Glutamatergic neuron (in vitro differentiated cells): Measurements from ENCODE around the gene MT1HL1. TPM values are rescaled to one million over a fixed set of nuclear protein-coding genes. Genes with fewer than 3 reads are reported as not detected.

Experiments
- DNase-seq: peaks from one replicate; pipeline ENCODE4 v3.0.0; 2022
- H3K27ac Mint-ChIP-seq: one replicate; pipeline ENCODE4 v1.8.0; 2020; ENCODE audit warnings: mild to moderate bottlenecking, mixed read lengths, inconsistent platforms; ENCODE audit not compliant: unreplicated experiment
- H3K27me3 Mint-ChIP-seq: one replicate; pipeline ENCODE4 v1.8.0; 2020; ENCODE audit warnings: mild to moderate bottlenecking, moderate library complexity, mixed read lengths, inconsistent platforms; ENCODE audit not compliant: unreplicated experiment
- H3K36me3 Mint-ChIP-seq: one replicate; pipeline ENCODE4 v1.8.0; 2020; ENCODE audit warnings: mild to moderate bottlenecking, mixed read lengths, inconsistent platforms; ENCODE audit not compliant: unreplicated experiment
- H3K4me1 Mint-ChIP-seq: one replicate; pipeline ENCODE4 v1.8.0; 2020; ENCODE audit warnings: mild to moderate bottlenecking, low read depth, mixed read lengths, inconsistent platforms; ENCODE audit not compliant: unreplicated experiment
- H3K4me3 Mint-ChIP-seq: one replicate; pipeline ENCODE4 v1.8.0; 2020; ENCODE audit warnings: mild to moderate bottlenecking, mixed read lengths, inconsistent platforms; ENCODE audit not compliant: unreplicated experiment
- H3K9me3 Mint-ChIP-seq: one replicate; pipeline ENCODE4 v1.8.0; 2020; ENCODE audit warnings: mild to moderate bottlenecking, moderate library complexity, mixed read lengths, inconsistent platforms; ENCODE audit not compliant: unreplicated experiment
- total RNA-seq: library from RNA; stranded (reverse); fragmentation: NEBNext Ultra II Directional; extraction: Animal tissue kit (Norgen Biotek cat#: 25700); gene quantifications from one replicate; pipeline ENCODE4 v1.2.1, GENCODE V29; 2021; ENCODE audit not compliant: unreplicated experiment
- TF ChIP-seq, protein P1 (sequence below): fragments of 200-600 bp; sonication (generic); IDR thresholded peaks from one replicate; pipeline ENCODE4 v1.5.0; 2021; ENCODE audit not compliant: partially characterized antibody, unreplicated experiment

MT1HL1 gene
- total RNA-seq, 1 donor from 2014 or later, result not detected

DNA sequence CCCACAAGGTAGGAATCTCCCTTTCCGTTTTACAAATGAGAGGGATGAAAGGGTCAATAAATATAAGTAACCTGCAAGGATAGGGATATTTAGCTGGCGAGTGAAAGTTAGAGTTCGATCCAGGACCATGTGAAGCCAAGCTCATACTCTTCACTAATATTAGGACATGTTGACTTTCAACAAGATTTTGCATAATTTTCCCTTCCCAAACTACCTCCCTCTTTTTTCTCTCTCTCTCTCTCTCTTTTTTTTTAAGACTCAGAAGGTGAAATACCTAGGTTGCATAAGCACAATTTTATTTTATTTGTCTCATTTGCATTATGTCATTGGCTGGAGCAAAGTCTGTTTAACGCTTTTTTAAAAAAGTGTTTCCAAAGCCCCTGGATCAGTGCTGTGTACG is 8.1 kb upstream of the MT1HL1 start:
- H3K27me3 Mint-ChIP-seq, result no peaks in the 10 kb centered on the region
- no peak overlapping the region for H3K4me3 Mint-ChIP-seq
- no peaks in the 10 kb centered on the region for H3K9me3 Mint-ChIP-seq
- H3K27ac Mint-ChIP-seq, result no peak overlapping the region
- no peak for DNase-seq
- H3K4me1 Mint-ChIP-seq, result no peaks in the 10 kb centered on the region
- TF ChIP-seq, protein P1, sequence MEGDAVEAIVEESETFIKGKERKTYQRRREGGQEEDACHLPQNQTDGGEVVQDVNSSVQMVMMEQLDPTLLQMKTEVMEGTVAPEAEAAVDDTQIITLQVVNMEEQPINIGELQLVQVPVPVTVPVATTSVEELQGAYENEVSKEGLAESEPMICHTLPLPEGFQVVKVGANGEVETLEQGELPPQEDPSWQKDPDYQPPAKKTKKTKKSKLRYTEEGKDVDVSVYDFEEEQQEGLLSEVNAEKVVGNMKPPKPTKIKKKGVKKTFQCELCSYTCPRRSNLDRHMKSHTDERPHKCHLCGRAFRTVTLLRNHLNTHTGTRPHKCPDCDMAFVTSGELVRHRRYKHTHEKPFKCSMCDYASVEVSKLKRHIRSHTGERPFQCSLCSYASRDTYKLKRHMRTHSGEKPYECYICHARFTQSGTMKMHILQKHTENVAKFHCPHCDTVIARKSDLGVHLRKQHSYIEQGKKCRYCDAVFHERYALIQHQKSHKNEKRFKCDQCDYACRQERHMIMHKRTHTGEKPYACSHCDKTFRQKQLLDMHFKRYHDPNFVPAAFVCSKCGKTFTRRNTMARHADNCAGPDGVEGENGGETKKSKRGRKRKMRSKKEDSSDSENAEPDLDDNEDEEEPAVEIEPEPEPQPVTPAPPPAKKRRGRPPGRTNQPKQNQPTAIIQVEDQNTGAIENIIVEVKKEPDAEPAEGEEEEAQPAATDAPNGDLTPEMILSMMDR, result no peak
- no peaks in the 10 kb centered on the region for H3K36me3 Mint-ChIP-seq

DNA sequence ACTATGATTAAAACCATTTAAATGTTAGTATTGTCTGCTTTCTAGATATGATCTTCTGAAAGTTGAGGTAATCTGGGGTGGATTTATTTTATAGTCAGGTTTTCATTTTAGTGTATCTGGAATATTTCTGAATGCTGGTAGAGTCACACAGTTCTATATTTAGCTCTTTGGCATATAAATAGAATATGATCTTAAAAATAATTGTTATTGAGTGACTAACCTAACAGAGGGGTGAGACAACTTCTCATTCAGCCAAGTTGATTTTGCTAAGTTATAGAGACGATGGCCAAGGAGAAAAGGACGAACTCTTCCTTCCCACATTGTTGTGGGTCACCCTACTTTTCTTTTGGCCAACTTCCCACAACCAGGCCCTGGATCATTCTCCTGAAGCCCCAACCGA is 7.2 kb upstream of the MT1HL1 start:
- Mint-ChIP-seq H3K4me3 (no peak overlapping the region), H3K4me1 (no peaks in the 10 kb centered on the region), H3K36me3 (no peaks in the 10 kb centered on the region), H3K27ac (no peak overlapping the region), H3K9me3 (no peaks in the 10 kb centered on the region), H3K27me3 (no peaks in the 10 kb centered on the region)
- TF ChIP-seq, protein P1, result no peak
- no peak for DNase-seq

DNA sequence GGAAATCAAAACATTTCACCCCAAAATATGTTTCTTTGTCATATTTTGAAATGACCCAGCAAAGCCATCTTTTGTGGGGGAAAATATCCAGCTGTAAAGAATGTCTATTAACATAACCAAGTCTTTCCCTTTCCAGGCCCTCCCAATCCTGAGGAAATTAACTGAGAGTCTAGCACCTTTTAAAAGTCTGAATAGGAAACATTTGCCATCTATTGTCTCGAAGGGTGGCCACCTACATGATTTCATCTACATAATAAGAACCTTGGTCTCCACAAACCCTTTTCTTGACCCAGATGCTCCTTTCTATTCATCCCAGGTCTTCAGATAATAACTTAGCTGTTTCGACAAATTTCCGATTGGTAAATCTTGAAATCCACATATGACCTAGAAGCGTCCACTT is 5.4 kb upstream of the MT1HL1 start:
- Mint-ChIP-seq H3K27me3 (no peaks in the 10 kb centered on the region), H3K4me1 (no peaks in the 10 kb centered on the region), H3K27ac (no peak overlapping the region), H3K9me3 (no peaks in the 10 kb centered on the region), H3K36me3 (no peaks in the 10 kb centered on the region), H3K4me3 (no peak overlapping the region)
- no peak for DNase-seq
- TF ChIP-seq, protein P1, result no peak

DNA sequence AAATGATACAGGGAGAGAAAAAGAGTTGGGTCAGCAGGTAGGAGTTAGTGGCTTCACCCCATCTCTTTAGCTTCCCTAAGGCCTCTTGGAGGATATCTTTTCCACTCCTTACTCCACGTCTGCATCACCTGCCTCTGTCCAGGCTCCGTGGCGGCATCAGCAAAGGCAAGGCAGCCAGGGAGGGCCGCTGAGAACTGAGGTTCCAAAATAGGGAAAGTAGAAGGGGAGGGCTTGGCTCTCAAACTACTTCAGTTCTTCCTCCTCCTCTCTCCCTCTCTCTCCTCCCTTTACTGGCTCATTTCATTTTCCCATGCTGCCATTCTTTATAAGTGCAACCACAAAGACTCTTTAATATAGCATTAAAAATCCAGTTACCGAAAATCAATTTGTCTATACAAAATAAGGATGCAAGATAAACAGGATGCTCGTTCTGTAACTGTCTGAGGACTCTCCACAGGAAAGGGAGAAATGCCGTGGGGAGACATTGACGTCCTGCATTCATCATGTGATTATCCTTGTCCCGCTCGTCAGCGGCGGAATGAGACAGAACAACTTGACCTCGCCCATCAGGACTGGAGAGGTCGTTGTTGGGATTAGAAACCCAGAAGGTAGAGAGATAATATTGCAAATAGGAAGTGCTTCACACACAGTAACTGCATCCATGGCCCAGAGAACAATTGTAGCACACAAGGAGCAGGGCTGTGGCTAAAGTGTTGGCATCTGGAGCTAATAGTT is 3.1 kb upstream of the MT1HL1 start:
- TF ChIP-seq, protein P1, result no peak
- no peak for DNase-seq
- Mint-ChIP-seq H3K27me3 (no peaks in the 10 kb centered on the region), H3K27ac (no peak overlapping the region), H3K9me3 (no peaks in the 10 kb centered on the region), H3K36me3 (no peaks in the 10 kb centered on the region), H3K4me3 (no peak overlapping the region), H3K4me1 (peaks cover 11% of the 10 kb centered on the region)

DNA sequence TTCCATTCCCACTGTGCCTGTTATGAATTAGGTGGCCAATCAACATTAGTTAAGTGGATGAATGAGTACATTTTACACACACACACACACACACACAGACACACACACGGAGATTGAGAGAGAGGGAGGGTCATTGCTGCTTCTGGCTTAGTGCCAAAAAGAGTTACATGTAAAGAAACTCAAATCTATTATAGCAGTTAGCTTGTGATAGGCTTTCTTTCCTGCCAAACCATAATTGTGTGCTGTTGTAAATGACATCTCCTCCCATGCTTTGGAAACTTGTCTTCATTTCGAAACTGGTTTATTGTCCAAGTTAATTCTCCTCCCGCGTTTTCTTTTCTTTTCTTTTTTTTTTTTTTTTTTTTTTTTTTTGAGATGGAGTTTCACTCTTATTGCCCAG is 1.4 kb upstream of the MT1HL1 start:
- Mint-ChIP-seq H3K36me3 (peaks cover 5% of the 10 kb centered on the region), H3K4me3 (no peak overlapping the region), H3K4me1 (peaks cover 19% of the 10 kb centered on the region), H3K9me3 (no peaks in the 10 kb centered on the region), H3K27ac (no peak overlapping the region), H3K27me3 (no peaks in the 10 kb centered on the region)
- TF ChIP-seq, protein P1, result no peak
- no peak for DNase-seq
